Sigmoid colon (tissue), 4 donors: ENCODE results near the gene CFAP45.

Source experiments
- CTCF ChIP-seq, 4 experiments: fragments of 450-650 bp in 3 of 4; fragments of 200-600 bp in 1 of 4; IDR thresholded peaks; one replicate each; pipeline ENCODE4 v1.5.1; 2016 to 2019; ENCODE audit warnings: antibody characterized with exemption in 4 of 4, mild to moderate bottlenecking in 3 of 4, moderate library complexity in 2 of 4
- EP300 ChIP-seq, 4 donors: sonication (generic); formaldehyde crosslinking; IDR thresholded peaks; one replicate each; pipeline ENCODE4 v1.6.1; 2017; ENCODE audit warnings: antibody characterized with exemption in 4 of 4

- TF ChIP-seq CTCF (IDR thresholded peaks at IDR 0.05) (no peak), EP300 (IDR thresholded peaks at IDR 0.05) (no peak)
Observed at GRCh38 chr1:159849626-159850366, 50.2 kb downstream of the CFAP45 start.
